ENCODE results near the gene GREB1L.

GRCh38 chr18:21490748-21491147 is 248.7 kb downstream of the GREB1L start:
- no peak for TF ChIP-seq EZH2phosphoT487 (IDR thresholded peaks at IDR 0.05; ENCODE audit: insufficient read depth, low read depth)
- TF ChIP-seq EZH2 (IDR thresholded peaks at IDR 0.05; ENCODE audit: insufficient read depth, poor library complexity, severe bottlenecking): no peak

Data from GM23248 (cell line).